ENCODE data around the gene IQCF6.
"Not testable (repeated sequence)": the region's sequence is repeated elsewhere in the genome, so short reads cannot be mapped to it uniquely, and the experiment has no call there.

Gene IQCF6

GRCh38 chr3:51742320-51742719, 36.7 kb downstream of the IQCF6 start:
- not testable (repeated sequence) for H3K9me3 ChIP-seq (ENCODE audit: control insufficient read depth in 2 of 2, low read length in 2 of 2); H3K27ac ChIP-seq (ENCODE audit: low read depth in 2 of 2, low read length in 2 of 2); H3K9ac ChIP-seq (ENCODE audit: low read depth in 1 of 2, low read length in 2 of 2); H3K4me3 ChIP-seq (ENCODE audit: low read length in 2 of 2); H3K4me1 ChIP-seq (ENCODE audit: control insufficient read depth in 2 of 2, insufficient read depth in 2 of 2, low read length in 2 of 2); H3K27me3 ChIP-seq (ENCODE audit: control insufficient read depth in 2 of 2, insufficient read depth in 2 of 2, low read length in 2 of 2); H3K36me3 ChIP-seq (ENCODE audit: control insufficient read depth in 2 of 2, insufficient read depth in 2 of 2, low read length in 2 of 2)

GRCh38 chr3:51739110-51739509, 39.9 kb downstream of the IQCF6 start:
- Histone ChIP-seq H3K9me3 (ENCODE audit: control insufficient read depth in 2 of 2, low read length in 2 of 2) (no peaks in the 10 kb centered on the region), H3K4me3 (ENCODE audit: low read length in 2 of 2) (no peak overlapping the region), H3K9ac (ENCODE audit: low read depth in 1 of 2, low read length in 2 of 2) (no peak overlapping the region), H3K27me3 (ENCODE audit: control insufficient read depth in 2 of 2, insufficient read depth in 2 of 2, low read length in 2 of 2) (no peaks in the 10 kb centered on the region), H3K27ac (ENCODE audit: low read depth in 2 of 2, low read length in 2 of 2) (no peak overlapping the region), H3K36me3 (ENCODE audit: control insufficient read depth in 2 of 2, insufficient read depth in 2 of 2, low read length in 2 of 2) (no peaks in the 10 kb centered on the region), H3K4me1 (ENCODE audit: control insufficient read depth in 2 of 2, insufficient read depth in 2 of 2, low read length in 2 of 2) (no peaks in the 10 kb centered on the region)

- Histone ChIP-seq H3K4me1 (ENCODE audit: control insufficient read depth in 2 of 2, insufficient read depth in 2 of 2, low read length in 2 of 2) (no peaks in the 10 kb centered on the region), H3K9me3 (ENCODE audit: control insufficient read depth in 2 of 2, low read length in 2 of 2) (no peaks in the 10 kb centered on the region), H3K27ac (ENCODE audit: low read depth in 2 of 2, low read length in 2 of 2) (no peak overlapping the region), H3K9ac (ENCODE audit: low read depth in 1 of 2, low read length in 2 of 2) (no peak overlapping the region), H3K36me3 (ENCODE audit: control insufficient read depth in 2 of 2, insufficient read depth in 2 of 2, low read length in 2 of 2) (no peaks in the 10 kb centered on the region), H3K4me3 (ENCODE audit: low read length in 2 of 2) (no peak overlapping the region), H3K27me3 (ENCODE audit: control insufficient read depth in 2 of 2, insufficient read depth in 2 of 2, low read length in 2 of 2) (no peaks in the 10 kb centered on the region)
Observed at GRCh38 chr3:51735950-51736349, 43.1 kb downstream of the IQCF6 start.

DNA sequence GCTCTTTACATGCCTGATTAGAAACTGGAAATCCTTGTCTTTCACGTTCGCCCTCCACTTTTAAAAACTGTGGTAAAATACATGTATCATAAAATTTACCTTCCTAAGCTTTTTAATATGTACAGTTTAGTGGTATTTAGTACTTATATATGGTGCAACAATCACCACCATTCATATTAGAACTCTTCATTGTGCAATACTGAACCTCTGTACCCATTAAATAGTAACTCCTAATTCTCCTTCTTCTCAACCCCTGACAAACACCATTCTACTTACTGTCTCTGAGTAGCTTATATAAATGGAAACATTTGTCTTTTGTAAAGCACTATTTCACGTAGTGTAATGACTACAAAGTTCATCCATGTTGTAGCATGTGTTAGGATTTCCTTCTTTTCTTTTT, 44.0 kb downstream of the IQCF6 start:
- no peak overlapping the region for H3K27ac ChIP-seq (ENCODE audit: low read depth in 2 of 2, low read length in 2 of 2)
- H3K4me1 ChIP-seq (ENCODE audit: control insufficient read depth in 2 of 2, insufficient read depth in 2 of 2, low read length in 2 of 2) = no peaks in the 10 kb centered on the region
- no peaks in the 10 kb centered on the region for H3K36me3 ChIP-seq (ENCODE audit: control insufficient read depth in 2 of 2, insufficient read depth in 2 of 2, low read length in 2 of 2)
- no peak overlapping the region for H3K4me3 ChIP-seq (ENCODE audit: low read length in 2 of 2)
- no peak overlapping the region for H3K9ac ChIP-seq (ENCODE audit: low read depth in 1 of 2, low read length in 2 of 2)
- no peaks in the 10 kb centered on the region for H3K9me3 ChIP-seq (ENCODE audit: control insufficient read depth in 2 of 2, low read length in 2 of 2)
- H3K27me3 ChIP-seq (ENCODE audit: control insufficient read depth in 2 of 2, insufficient read depth in 2 of 2, low read length in 2 of 2) = no peaks in the 10 kb centered on the region

DNA sequence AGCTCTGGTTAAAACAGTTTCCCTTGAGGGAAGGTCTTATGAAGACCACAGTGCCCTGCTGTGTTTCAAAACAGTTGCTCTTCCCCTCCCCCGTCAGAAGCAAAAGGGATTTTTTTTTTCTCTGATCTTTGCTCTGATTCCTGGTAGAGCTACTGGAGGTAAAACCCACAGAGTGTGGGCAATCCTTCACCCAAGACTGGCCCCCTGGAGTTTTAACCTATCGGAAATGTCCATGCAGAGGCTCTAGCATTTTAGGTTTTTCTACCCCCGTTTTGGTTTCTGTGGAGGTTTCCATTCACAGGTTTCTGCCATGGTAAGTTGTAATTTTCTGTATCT, 44.5 kb downstream of the IQCF6 start:
- no peak overlapping the region for H3K27ac ChIP-seq (ENCODE audit: low read depth in 2 of 2, low read length in 2 of 2)
- no peak overlapping the region for H3K4me3 ChIP-seq (ENCODE audit: low read length in 2 of 2)
- H3K27me3 ChIP-seq (ENCODE audit: control insufficient read depth in 2 of 2, insufficient read depth in 2 of 2, low read length in 2 of 2) = no peaks in the 10 kb centered on the region
- no peaks in the 10 kb centered on the region for H3K36me3 ChIP-seq (ENCODE audit: control insufficient read depth in 2 of 2, insufficient read depth in 2 of 2, low read length in 2 of 2)
- peaks cover 0 to 1% of the 10 kb centered on the region in 2 donors for H3K9me3 ChIP-seq (ENCODE audit: control insufficient read depth in 2 of 2, low read length in 2 of 2)
- no peak overlapping the region for H3K9ac ChIP-seq (ENCODE audit: low read depth in 1 of 2, low read length in 2 of 2)
- no peaks in the 10 kb centered on the region for H3K4me1 ChIP-seq (ENCODE audit: control insufficient read depth in 2 of 2, insufficient read depth in 2 of 2, low read length in 2 of 2)

DNA sequence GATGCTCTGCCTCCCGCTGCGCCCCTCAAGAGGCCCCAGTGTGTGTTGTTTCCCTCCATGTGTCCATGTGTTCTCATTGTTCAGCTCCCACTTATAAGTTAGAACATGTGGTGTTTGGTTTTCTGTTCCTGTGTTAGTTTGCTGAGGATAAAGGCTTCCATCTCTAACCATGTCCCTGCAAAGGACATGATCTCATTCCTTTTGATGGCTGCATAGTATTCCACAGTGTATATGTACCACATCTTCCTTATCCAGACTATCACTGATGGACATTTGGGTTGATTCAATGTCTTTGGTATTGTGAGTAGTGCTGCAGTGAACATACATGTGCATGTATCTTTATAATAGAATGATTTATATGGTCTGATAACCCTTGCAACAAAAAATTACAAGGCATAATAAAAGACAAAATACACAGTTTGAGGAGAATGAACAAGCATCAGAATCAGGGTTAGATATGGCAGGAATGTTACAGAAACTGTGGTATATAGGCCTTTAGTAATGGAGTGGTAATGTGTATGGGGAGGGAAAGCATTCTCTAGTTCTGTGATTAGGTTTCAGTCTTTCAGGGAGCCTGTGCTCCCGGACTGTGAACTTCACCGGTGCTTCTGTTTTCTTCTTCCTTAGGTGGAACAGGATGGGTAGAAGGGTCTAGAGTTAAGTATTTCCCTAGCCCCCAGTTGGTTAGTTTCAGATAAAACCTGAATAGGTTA, 45.0 kb downstream of the IQCF6 start:
- no peaks in the 10 kb centered on the region for H3K27me3 ChIP-seq (ENCODE audit: control insufficient read depth in 2 of 2, insufficient read depth in 2 of 2, low read length in 2 of 2)
- no peak overlapping the region for H3K4me3 ChIP-seq (ENCODE audit: low read length in 2 of 2)
- H3K9ac ChIP-seq (ENCODE audit: low read depth in 1 of 2, low read length in 2 of 2) = no peak overlapping the region
- peaks cover 0 to 2% of the 10 kb centered on the region in 2 donors for H3K9me3 ChIP-seq (ENCODE audit: control insufficient read depth in 2 of 2, low read length in 2 of 2)
- no peaks in the 10 kb centered on the region for H3K4me1 ChIP-seq (ENCODE audit: control insufficient read depth in 2 of 2, insufficient read depth in 2 of 2, low read length in 2 of 2)
- H3K27ac ChIP-seq (ENCODE audit: low read depth in 2 of 2, low read length in 2 of 2) = no peak overlapping the region
- H3K36me3 ChIP-seq (ENCODE audit: control insufficient read depth in 2 of 2, insufficient read depth in 2 of 2, low read length in 2 of 2) = no peaks in the 10 kb centered on the region

DNA sequence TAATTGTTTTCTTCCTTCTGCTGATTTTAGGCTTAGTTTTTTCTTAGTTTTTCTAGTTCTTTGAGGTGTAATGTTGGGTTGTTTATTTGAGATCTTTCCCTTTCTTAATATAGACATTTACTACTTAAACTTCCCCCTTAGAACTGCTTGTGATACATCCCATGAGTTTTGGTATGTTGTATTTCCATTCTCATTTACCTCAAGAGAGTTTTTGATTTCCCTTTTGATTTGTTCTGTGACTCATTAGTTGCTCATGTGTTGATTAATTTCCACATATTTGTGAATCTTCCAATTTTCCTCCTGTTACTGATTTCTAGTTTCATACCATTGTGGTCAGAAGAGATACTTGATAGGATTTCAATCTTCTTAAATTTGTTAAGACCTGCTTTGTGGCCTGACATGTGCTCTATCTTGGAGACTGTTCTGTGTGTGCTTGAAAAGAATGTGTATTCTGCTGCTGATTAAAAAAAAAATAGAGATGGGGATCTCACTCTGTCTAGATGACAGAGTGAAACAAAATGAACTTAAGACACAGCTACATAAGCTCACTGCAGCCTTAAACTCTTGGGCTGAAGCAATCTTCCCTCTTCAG, 49.9 kb downstream of the IQCF6 start:
- no peak overlapping the region for H3K9ac ChIP-seq (ENCODE audit: low read depth in 1 of 2, low read length in 2 of 2)
- no peaks in the 10 kb centered on the region for H3K36me3 ChIP-seq (ENCODE audit: control insufficient read depth in 2 of 2, insufficient read depth in 2 of 2, low read length in 2 of 2)
- H3K4me3 ChIP-seq (ENCODE audit: low read length in 2 of 2) = no peak overlapping the region
- H3K27me3 ChIP-seq (ENCODE audit: control insufficient read depth in 2 of 2, insufficient read depth in 2 of 2, low read length in 2 of 2) = no peaks in the 10 kb centered on the region
- H3K9me3 ChIP-seq (ENCODE audit: control insufficient read depth in 2 of 2, low read length in 2 of 2) = peaks cover 0 to 2% of the 10 kb centered on the region in 2 donors
- H3K4me1 ChIP-seq (ENCODE audit: control insufficient read depth in 2 of 2, insufficient read depth in 2 of 2, low read length in 2 of 2) = no peaks in the 10 kb centered on the region
- H3K27ac ChIP-seq (ENCODE audit: low read depth in 2 of 2, low read length in 2 of 2) = no peak overlapping the region

All from mucosa of rectum (tissue), 2 donors.